ENCODE measurements around the gene MAML3.

MAML3 gene

DNA sequence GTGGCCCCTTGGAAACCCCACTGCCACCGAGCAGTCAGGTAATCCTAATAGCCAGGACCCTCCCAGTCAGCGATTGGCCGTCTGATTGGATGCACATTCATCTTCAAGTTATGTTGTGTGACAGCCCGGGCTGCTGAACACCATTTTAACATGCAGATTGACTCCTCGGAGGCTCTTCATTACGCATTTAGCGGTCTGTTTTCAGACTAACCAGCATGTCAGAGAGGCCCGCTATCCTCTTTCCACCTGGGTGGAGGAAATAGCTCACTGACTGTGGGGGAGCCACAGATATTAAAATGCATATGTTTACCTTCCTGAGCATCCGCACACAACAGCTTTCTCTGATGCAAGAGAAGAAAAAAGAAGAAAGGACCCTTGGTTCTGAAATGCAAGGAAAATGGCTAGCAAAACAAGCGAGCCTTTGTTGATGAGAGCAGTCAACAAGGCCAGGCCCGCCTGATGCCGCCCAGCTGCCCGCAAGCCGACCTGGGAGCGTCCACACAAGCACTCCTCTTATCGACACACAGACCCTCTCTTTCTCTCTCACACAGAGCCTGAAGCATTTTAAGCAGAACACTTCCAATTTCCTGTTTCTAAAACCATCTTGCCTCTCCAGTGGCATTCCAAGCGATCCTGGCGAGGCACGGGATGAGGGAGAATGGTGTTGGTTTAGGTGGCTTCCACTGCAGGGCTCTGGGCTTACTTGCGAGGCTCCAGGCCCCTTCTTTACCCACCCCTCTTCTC lies 370.1 kb downstream of the MAML3 start:
- DNase-seq (ENCODE audit: low read depth in 2 of 2): no peak

DNA sequence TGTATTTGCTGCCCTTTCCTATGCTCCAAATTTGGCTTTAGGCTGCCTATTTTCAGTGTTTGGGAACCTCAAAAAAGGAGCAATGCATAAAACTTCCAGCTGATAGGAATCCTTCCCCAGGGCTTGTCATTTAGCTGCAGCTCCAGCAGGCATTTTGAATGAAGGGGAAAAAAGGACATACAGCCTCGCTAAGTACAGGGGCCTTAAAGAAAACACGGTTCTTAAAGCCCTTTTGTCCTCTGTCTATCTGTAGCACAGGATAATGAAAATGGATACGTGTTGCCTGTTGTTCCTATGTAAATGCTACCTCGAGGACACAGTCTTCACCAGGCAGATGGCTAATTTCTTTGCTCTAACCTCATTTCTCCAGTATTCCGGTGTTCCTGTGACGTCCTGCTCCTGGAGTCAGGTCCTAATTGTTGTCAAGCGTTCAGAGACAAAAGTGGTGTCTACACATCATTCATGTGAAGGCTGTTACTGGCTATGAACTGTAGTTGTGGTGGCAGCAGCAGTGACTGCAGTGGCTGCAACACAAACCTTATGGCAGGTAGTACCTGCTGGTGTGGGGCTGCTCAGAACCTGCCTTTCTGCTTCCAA lies 371.0 kb downstream of the MAML3 start:
- DNase-seq (ENCODE audit: low read depth in 2 of 2): no peak

DNA sequence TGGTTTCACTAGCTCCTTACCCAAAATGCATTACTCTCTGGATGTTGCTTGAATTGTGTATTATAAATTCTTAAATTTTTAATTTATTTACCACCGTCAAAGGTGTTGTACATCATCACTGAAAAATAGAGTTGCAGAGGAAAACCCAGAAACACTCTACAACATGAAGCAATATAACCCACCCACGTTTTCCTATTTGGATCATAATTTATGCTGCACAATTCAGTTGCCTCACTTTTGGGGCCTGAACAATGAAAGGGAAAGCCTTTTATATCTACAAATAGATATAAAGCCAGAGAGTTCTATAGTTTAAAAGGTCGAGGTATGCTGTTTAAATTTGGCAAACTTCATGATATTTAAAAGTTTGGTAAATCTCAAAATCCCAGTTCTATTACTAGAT lies 372.9 kb downstream of the MAML3 start:
- no peak for DNase-seq (ENCODE audit: low read depth in 2 of 2)

DNA sequence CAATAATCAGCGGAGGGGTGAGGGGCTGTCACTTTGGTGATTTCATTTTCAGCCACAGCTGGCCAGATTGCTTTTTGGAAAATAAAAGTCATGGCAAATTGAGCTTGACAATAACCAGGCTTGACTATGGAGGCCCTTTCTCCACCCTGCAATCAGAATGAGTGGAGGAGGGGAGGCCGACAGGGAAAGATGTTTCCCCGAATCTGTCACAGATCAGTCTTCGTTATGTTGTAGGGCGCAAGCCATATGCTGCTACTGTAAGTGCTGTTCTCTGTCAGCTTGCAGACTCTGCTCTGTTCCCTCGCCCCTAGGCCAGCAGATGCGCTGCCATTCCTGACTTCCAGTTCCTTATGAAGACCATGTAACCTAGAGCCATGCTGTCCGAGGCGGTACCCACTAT lies 374.3 kb downstream of the MAML3 start:
- no peak for DNase-seq (ENCODE audit: low read depth in 2 of 2)

DNA sequence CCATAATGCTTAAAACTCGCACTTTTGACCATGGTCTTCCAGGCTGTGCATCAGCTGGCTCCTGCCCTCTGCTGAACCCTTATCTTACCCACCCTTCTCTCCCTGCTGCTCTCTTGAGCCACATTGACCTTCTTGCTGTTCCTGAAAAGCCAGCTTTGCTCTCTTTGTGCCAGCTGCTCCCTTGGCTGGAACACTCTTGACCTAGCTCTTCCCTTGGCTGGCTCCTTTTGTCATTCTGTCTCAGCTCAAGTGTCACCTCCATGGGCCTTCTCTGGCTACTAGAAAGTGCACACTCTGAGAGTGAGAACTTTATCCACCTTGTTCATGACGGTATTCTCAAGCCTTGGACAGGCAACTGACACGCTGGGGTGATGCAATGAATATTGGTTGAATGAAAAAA lies 376.2 kb downstream of the MAML3 start:
- DNase-seq (ENCODE audit: low read depth in 2 of 2): no peak

DNA sequence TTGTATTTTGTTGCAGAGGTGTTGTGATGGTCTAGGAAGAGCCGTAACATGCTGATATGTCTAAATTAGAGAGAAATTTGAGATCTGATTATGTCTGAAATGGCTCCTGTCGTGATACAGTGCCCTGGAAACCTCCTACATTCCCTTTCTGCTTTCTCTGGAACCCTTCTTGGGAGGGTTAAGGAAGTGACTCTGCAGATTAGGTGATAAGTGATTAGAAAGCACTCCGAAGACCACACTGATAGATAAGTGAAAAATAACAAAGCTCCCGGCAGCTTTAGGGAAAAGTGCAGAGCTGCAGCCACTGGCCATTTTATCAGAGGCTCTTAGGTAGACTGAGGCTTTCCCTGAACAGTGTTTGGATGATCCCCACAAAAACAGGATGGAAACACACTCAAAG lies 377.7 kb downstream of the MAML3 start:
- DNase-seq (ENCODE audit: low read depth in 2 of 2): no peak

DNA sequence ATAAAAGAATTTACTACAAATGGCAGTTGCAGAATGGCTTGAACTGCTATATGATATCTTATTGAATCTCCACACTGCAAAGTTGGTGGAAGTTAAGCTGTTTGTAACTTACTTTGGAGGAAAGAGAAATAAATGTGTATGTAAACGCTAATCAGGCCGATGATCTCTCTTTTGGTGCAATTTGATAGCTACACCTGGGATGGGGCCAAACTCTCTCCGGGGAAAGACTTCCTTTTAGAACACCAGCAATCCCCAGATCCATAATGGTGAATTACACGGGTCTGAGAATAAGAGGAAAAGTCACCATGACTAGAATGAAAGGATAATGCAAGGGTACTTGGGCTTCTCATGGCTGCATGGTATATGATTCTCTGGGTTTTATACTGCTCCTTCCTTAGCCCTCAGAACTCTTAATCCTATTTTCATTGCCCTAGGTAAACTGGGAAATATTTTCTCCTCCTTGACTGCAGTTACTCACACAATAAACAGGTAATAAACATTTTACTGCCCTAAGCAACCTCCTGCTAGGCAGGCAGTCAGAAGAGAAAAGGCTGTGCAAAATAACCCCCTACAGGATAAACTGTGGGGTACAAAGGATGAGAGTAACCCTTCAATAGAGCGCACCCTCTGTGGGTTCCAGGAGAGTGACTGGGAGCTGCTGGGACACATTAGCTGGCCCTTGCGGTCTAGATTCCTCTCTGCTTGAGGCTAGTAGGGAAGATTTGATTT lies 379.1 kb downstream of the MAML3 start:
- DNase-seq (ENCODE audit: low read depth in 2 of 2): no peak

DNA sequence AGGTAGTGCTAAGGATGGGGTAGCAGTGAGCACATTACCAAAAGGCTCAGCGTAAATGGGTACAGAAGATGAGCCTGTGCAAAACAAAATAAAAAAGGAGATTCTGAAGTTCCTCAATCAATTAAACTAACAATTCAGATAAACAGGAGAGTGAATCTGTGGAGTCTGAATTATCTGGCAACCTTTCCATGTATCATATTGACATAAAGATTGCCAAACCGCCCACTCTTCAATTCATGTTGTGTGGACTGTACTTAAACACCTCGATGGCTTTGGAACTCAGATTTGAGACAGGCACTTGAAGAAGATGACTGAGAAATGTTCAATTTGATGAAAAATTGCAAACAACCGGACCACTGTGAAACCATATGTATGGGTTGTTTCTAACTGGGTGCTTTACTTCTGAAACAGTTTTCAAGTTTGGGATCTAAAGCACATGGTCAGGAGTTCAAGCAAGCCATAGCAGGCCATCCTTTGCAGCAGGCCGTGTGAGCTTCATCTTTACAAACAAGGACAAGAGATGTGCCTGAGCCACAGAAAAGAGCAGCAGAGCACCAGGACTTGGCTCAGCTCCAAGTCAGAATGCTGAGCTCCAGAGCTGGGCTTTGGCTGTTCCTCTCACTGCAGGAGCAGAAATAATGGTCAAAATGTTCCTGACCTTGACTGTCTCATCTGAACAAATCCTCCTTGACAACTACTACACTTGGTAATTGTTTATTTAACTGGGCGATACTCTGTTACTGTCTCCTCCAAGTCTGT lies 380.2 kb downstream of the MAML3 start:
- no peak for DNase-seq (ENCODE audit: low read depth in 2 of 2)

DNA sequence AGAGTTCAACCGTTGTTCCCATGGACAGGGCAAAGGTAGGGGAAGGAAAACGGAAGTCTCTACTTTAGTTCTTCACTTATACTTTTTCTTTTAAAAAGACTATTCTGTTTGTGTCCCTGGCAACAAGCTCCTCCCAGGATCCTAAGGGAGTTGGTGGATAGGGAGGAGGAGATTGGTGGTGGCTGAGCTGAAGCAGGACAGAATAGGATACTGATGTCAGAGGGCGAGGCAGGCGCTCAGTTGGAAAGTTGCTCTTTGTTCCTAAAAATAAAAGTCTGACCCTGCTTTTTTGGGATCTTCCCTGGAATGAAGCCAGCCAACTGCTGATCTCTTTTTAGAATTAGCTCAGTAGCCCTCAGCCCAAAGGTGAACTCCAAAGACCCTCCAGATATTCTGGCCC lies 383.6 kb downstream of the MAML3 start:
- no peak for DNase-seq (ENCODE audit: low read depth in 2 of 2)

DNA sequence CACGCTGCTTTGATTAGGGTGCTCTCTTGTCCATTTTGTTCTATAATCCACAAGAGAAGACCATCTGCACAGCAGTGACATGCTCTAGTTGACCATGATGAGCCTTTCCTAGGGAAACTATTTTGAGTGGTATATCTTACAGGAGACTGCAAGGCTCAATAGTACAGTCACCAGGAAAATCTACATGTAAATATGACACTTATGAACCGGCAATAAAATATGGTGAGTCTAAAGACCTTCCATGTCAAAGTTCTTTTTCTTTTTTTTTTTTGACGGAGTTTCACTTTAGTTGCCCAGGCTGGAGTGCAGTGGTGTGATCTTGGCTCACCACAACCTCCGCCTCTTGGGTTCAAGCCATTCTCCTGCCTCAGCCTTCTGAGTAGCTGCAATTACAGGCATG lies 384.6 kb downstream of the MAML3 start:
- DNase-seq (ENCODE audit: low read depth in 2 of 2): no peak

DNA sequence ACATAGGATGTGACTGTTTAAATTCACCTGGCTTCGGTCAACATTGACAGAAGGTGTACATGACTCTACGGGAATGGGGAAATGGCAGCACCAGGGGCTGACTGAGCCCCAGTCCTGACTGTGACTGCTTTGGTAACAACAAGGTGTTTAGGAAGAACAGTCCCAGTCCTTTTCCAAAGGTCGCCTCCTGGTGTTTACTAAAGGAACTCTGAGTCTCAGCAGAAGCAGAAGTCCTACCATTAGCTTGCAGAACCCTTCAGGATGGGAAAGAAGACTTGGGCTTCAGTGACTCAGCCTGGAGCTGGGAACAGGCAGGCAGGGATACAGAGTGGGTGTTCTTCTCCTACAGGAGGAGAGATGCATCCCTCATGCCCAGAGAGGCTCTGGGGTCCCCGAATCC lies 385.1 kb downstream of the MAML3 start:
- DNase-seq (ENCODE audit: low read depth in 2 of 2): no peak

DNA sequence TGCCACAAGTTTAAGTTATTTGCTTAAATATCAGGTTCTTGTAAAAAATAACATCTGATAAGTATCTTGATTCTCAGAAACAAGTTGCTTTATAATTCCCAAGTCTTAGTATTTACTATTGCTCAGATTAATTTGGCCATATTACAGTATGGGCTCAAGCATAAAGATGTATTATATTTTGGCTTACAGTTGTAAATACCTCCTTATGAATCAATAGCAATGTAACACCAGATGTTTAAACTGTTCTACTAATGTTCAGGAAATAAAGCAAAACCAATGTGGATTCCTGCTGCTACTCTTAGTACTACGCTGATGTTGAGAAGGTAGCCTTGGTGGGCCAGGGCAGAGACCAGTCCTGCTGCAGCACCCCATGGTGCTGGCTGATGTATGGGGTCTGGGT lies 385.6 kb downstream of the MAML3 start:
- no peak for DNase-seq (ENCODE audit: low read depth in 2 of 2)

DNA sequence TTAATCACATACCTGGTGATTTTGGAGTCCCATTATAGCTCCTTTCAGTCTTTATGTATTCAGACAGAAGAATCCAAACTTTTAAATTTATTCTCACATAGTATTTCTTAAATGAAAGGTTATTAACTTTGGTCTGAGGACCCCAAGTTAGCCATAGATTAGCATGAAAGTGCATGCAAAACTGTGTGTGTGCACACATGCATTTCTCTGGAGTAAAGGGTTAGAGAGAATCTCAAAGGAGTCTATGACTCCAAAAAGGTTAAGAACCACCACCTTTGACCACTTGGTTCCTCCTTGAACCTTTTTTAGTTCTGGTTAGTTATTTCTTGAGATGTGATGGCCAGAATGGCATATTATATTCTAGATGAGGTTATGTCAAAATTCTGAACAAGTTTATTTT lies 386.4 kb downstream of the MAML3 start:
- DNase-seq (ENCODE audit: low read depth in 2 of 2): no peak

DNA sequence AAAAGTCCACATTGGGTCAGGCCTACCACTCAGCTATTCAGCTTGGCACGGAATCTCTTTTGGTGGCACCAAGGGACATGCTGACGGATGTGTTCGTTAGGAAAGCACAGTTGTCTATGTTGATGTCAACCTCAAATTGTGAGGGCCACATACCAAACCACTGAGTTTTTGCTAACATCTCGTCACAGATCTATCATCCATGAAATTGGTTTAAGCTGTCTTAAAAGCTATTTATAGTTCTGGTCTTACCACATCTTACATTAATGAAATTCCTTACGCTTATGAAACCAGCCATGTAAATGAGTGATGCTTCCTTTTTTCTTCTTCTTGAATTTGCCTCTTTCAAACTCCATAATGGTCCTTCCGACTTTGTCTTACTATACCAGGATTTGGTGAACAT lies 386.8 kb downstream of the MAML3 start:
- no peak for DNase-seq (ENCODE audit: low read depth in 2 of 2)

DNA sequence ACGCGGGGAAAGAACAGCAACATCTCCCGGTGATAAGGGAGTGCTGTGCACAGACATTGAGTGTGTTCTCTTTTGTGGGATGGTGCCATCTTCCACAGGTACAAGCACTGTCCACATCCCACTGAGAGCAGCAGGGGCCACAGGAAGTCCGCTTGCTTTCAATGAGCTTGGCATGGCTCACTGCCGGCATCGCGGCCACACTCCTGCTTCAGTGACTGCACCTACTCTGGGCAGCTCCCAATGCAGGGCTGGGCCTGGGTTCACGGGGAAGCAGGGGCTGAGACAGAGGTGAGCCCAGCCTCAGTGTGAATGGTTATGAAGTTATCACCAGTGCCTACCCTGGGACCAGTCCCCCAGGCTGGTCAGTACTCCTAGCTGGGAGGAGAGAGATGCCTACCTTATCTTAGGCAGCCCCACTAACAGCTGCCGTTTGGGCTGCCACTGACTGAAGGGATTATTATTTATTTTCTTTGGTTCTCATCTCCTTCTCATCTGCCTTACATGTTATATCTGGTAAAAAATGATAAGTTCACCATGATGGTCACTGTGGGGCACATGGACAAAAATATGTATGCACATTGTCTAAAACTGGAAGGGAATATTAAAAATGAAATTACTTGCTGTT lies 389.2 kb downstream of the MAML3 start:
- DNase-seq (ENCODE audit: low read depth in 2 of 2): no peak

DNA sequence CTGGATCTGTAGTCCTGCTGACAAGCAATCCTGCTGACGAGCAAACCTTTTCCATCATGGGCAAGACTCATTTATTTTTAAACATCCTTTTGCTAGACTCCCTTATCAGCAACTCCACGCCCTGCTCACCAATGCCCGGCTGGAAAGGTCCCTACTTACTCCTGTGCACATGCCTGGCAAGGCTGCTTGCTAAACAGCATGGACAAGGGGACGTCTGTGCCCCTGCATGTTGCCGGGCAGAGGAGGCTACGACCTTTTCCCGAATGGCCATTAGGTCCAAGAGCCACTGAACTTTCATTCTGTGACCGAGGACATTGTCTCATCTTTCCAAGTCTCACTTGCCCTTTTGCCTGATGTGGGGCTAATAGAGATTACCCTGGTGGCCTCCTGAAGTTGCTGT lies 389.8 kb downstream of the MAML3 start:
- DNase-seq (ENCODE audit: low read depth in 2 of 2): no peak

DNA sequence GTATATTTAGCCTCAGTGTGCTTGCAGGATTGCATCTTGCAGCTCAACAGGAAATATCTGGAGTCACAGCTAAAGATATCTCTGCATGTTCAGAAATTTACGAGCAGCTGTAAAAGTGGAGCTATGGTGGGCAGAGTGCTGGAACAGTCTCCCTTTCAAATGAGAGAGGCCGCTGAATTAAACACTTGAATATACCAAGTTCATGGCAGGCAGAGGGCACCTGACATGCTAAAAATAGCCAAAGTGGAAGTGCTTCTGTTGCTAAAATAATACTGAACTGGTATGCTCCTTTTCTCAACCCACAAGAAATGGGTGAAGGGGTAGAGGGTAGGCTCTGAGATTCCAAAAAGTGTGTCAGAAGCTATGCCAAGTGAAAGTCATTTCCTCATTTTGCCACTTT lies 390.3 kb downstream of the MAML3 start:
- no peak for DNase-seq (ENCODE audit: low read depth in 2 of 2)

DNA sequence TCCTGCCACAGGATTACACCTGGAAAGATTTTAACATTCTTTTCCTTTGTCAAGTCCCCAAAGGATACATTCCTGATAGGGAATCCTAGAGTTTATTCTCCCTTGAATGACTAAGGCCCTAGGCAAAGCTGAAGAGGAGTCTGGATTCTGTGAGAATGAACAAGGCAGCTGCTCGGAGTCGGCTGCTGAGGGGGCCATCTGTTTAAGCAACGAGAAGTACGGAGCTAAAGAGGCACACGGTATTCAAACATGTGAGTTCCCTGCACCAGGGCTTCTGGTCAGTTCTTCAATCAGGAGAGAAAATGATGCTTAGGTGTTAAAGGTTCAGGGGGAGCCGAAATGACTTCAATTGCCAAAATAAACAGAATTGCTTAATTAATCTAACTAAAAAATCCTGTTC lies 390.8 kb downstream of the MAML3 start:
- DNase-seq (ENCODE audit: low read depth in 2 of 2): no peak

DNA sequence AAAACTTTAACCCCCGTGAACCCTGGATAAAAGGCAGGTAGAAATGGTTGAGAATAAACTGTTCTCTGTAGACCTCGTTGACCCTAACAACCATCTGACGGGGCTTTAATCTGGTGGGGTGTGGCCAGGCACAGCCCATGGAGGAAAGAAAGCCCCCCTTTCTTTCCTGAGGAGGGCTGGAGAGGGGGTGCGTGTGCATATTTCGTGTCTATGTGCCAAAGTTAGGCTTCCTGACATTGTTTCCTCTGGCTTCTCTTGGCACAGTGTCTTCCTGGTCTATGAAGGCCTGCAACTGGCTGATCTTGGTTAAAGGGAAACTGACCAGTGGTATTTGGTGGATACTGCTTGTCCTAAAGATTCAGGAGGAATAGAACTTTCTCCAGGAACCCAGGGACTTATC lies 391.3 kb downstream of the MAML3 start:
- no peak for DNase-seq (ENCODE audit: low read depth in 2 of 2)

DNA sequence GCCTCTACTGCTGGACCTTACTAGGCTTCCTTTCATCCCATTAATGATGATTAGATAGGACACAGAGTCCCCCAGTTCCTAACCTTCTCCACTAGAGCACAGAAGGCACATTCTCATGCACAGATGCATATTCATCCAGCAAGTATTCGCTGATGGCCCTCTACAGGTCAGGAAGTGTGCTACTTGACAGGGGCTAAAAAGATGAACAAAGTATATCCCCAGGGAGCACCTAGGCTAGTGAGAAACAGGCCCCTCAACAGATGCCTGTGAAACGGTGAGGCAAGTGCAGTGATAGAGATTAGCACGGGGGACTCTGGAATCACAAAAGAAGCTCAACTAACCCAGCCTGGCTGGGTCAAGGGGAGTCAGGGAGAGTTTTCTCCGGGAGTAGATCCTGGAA lies 392.5 kb downstream of the MAML3 start:
- DNase-seq (ENCODE audit: low read depth in 2 of 2): no peak

DNA sequence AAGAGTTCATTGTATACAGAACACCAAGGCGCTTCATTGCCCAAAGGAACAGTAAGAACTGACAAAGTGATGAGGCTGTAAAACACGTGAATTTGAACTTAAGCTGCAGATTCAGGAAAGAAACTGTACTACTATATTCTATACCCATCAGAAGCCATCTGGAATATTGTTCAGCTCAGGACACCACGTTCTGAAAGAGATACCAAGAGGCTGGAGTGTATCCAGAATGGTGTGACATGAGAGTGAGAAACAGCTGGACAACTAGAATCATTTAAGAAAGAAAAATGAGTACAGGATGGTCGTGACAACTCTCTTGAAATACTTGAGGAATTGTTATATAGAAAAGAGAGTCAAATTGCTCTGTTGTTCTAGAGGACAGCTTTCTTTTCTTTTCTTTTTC lies 393.4 kb downstream of the MAML3 start:
- no peak for DNase-seq (ENCODE audit: low read depth in 2 of 2)

DNA sequence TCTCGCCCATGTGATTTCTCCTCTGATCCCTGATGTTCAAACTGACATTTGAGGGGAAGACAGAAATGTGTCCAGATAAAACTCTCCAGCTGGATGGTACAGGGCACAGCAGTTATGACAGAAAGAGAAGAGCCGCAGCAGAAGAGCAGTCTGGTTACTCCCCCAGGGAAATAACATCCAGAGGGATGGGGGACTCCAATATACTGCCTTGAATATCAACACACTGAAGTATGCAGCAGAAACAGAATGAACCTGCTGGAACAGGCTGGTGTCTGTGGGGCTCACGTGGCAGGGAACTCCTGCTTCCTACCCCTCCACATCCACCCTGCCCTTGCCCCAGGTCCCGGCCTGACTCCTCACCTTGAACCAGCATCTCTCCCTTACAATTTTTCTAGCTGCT lies 394.9 kb downstream of the MAML3 start:
- DNase-seq (ENCODE audit: low read depth in 2 of 2): no peak
